GM10248 (cell line): ENCODE results near the gene CYP24A1.

Experiments
- CTCF ChIA-PET: fragments of 300-600 bp; sonication (Branson Sonifier 250); formaldehyde crosslinking; extraction: SDS; loops from one replicate; lab custom pipeline; 2021; ENCODE audit warnings: antibody characterized with exemption; lab: Yijun Ruan, JAX
- POLR2A ChIA-PET: fragments of 350-650 bp; sonication (Branson Sonifier 250); formaldehyde crosslinking; extraction: SDS; loops from one replicate; lab custom pipeline; 2020; ENCODE audit warnings: antibody characterized with exemption; lab: Yijun Ruan, JAX
- DNase-seq: peaks from one replicate; pipeline ENCODE4 v3.0.0; 2012; ENCODE audit errors: extremely low spot score
- CTCF ChIP-seq: IDR thresholded peaks from 2 replicates; pipeline ENCODE4 v1.5.1; 2012; ENCODE audit warnings: mild to moderate bottlenecking, low read depth; ENCODE audit errors: extremely low read depth, missing control alignments, control extremely low read depth

The CYP24A1 gene

DNA sequence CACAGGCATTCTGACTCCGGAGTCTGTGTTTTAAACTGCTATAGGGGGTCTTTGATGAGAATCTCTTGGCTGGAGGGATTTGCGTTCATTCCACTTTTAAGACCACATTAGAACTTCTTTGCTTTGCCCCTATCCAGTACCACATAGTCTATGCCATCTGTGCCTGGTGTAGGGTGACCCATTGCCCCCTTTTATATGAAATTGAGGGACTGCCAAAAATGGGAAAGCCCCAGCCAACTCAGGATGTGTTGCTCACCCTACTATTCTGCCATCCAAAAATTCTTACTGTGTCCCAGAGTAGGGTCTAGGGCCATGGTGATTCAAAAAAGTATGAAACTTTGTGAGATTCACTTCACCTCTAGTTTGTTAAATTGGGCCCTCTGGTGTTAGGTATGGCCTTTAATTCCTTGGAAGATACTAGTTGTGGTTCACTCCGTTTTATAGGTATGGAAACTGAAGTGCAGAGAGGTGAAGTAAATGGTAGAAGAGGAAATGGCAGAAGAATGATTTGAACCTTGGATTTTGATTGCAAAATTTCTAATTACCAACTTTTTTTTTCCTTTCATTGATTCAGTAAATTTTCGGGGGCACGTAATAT, 35.5 kb upstream of the CYP24A1 start:
- no peak for DNase-seq
- ChIA-PET POLR2A (no interaction called here), CTCF (interaction anchor here (1.2 to 11.2 kb wide), 7 partner anchors 9 to 438 kb away, joined by 3 to 83 read pairs (median 5); no protein-coding TSS in a partner anchor)
- TF ChIP-seq CTCF = no peak

DNA sequence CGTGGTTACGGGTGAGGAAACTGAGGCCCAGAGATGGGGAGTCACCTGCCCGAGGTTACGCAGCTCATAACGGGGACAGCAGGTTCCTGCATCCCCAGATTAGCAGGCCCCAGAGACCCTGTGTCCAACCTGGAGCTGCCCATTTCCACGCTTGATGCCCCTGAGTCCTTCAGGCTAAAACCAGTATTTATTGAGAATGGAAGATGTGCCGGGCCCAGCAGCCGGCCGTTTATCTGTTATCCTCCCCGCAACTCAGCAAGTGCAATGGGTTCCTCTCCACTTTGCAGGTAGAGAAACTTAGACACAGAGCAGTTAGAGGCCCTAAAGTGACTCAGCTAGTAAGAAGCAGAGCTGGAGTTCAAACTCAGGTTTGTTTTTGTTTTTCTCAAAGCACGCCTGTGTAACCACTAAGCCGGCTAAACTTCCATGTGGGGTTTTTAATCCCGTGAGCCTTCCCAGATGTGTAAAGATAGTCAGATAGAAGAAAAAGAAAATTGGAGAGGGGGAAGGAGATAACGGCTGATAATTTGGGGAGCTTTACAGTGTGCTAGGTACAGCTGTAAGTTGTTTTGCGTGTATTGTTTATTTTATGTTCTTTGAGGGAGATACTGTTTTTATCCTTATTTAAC, 34.9 kb upstream of the CYP24A1 start:
- ChIA-PET CTCF (interaction anchor here (0.6 to 12.0 kb wide), 22 partner anchors 10 to 1897 kb away, joined by 3 to 136 read pairs (median 4); no protein-coding TSS in a partner anchor), POLR2A (interaction anchor here (0.6 kb wide), 1 partner anchor 442 kb away, joined by 3 read pairs; no protein-coding TSS in a partner anchor)
- DNase-seq = peak; percentile 23
- no peak for TF ChIP-seq CTCF

- ChIA-PET CTCF (interaction anchor here (0.6 to 12.0 kb wide), 21 partner anchors 9 to 1897 kb away, joined by 3 to 136 read pairs (median 4); no protein-coding TSS in a partner anchor), POLR2A (interaction anchor here (0.6 to 0.7 kb wide), 2 partner anchors 296 to 442 kb away, joined by 3 read pairs; no protein-coding TSS in a partner anchor)
- peak; percentile 95 for TF ChIP-seq CTCF
- peak; percentile 93 for DNase-seq
Measured at GRCh38 chr20:54207743-54208547, 34.2 kb upstream of the CYP24A1 start, which contains the start of gene PFDN4. Gene PFDN4 (plus strand): TSS chr20:54208087. CDS start chr20:54208101, 14 bp downstream.

GRCh38 chr20:54207053-54207742, 33.4 kb upstream of the CYP24A1 start:
- POLR2A ChIA-PET = interaction anchor here (0.7 kb wide), 1 partner anchor 296 kb away, joined by 3 read pairs; no protein-coding TSS in a partner anchor
- CTCF ChIA-PET = interaction anchor here (1.0 to 12.0 kb wide), 13 partner anchors 8 to 1896 kb away, joined by 3 to 136 read pairs (median 6); no protein-coding TSS in a partner anchor

GRCh38 chr20:54205450-54205849, 31.7 kb upstream of the CYP24A1 start:
- no peak for DNase-seq
- TF ChIP-seq CTCF = no peak
- POLR2A ChIA-PET = no interaction called here
- CTCF ChIA-PET = interaction anchor here (1.5 to 12.0 kb wide), 5 partner anchors 6 to 108 kb away, joined by 3 to 136 read pairs (median 6); no protein-coding TSS in a partner anchor

More at GRCh38 chr20:54207053-54207742, 33.4 kb upstream of the CYP24A1 start:
- DNase-seq = no peak
- no peak for TF ChIP-seq CTCF
